Colonic mucosa (tissue), 4 donors: ENCODE measurements around the gene ADCY4. TPM values are rescaled to one million over a fixed set of nuclear protein-coding genes. Genes with fewer than 3 reads are reported as not detected.
"Not testable (repeated sequence)": the region's sequence is repeated elsewhere in the genome, so short reads cannot be mapped to it uniquely, and the experiment has no call there.

Experiments used
- DNase-seq: peaks from one replicate; pipeline ENCODE4 v3.0.0-alpha.2; 2020
- H3K27ac ChIP-seq: fragments of 200-600 bp; one replicate; pipeline ENCODE4 v1.8.0; 2021
- H3K27me3 ChIP-seq: fragments of 200-600 bp; one replicate; pipeline ENCODE4 v1.8.0; 2021
- H3K36me3 ChIP-seq: fragments of 200-600 bp; one replicate; pipeline ENCODE4 v1.8.0; 2021
- H3K4me1 ChIP-seq: fragments of 200-600 bp; one replicate; pipeline ENCODE4 v1.8.0; 2021; ENCODE audit warnings: mild to moderate bottlenecking
- H3K4me3 ChIP-seq: fragments of 200-600 bp; one replicate; pipeline ENCODE4 v1.8.0; 2021
- H3K9ac ChIP-seq, 2 donors: one replicate each; pipeline ENCODE4 v1.7.0; 2013; ENCODE audit warnings: control low read depth in 2 of 2, low read depth in 2 of 2, low read length in 2 of 2
- H3K9me3 ChIP-seq: fragments of 200-600 bp; one replicate; pipeline ENCODE4 v1.8.0; 2021
- intact Hi-C: fragments of 100-400 bp; cut with DNase I; formaldehyde crosslinking; loops from one replicate; pipeline ENCODE4 v1.14.1; 2022
- total RNA-seq, 2 donors: library from RNA; stranded (reverse); fragmentation: NEBNext Ultra II Directional in 1 of 2; extraction: Animal tissue kit (Norgen Biotek cat#: 25700) in 1 of 2; gene quantifications; one replicate each; pipeline ENCODE4 v1.2.1, GENCODE V29; 2021
- TF ChIP-seq, protein P1 (sequence below): fragments of 200-600 bp; IDR thresholded peaks from one replicate; pipeline ENCODE4 v1.8.0; 2022; ENCODE audit warnings: antibody characterized with exemption, mild to moderate bottlenecking
- donor health status: healthy.
- donor health status: DM: no; HTN: no; CAD: no.
- donor health status: DM: no; HTN: no; CAD: no.

ADCY4 gene
- total RNA-seq, 2 donors from 2014 or later: 6.7 to 10.2 TPM

GRCh38 chr14:24329736-24330135 lies 5.1 kb downstream of the ADCY4 start:
- Histone ChIP-seq H3K27me3 (peaks cover 4% of the 10 kb centered on the region), H3K4me1 (peaks cover 12% of the 10 kb centered on the region), H3K27ac (no peak overlapping the region), H3K9me3 (no peaks in the 10 kb centered on the region), H3K9ac (no peak overlapping the region), H3K4me3 (no peak overlapping the region), H3K36me3 (no peaks in the 10 kb centered on the region)
- TF ChIP-seq, protein P1, sequence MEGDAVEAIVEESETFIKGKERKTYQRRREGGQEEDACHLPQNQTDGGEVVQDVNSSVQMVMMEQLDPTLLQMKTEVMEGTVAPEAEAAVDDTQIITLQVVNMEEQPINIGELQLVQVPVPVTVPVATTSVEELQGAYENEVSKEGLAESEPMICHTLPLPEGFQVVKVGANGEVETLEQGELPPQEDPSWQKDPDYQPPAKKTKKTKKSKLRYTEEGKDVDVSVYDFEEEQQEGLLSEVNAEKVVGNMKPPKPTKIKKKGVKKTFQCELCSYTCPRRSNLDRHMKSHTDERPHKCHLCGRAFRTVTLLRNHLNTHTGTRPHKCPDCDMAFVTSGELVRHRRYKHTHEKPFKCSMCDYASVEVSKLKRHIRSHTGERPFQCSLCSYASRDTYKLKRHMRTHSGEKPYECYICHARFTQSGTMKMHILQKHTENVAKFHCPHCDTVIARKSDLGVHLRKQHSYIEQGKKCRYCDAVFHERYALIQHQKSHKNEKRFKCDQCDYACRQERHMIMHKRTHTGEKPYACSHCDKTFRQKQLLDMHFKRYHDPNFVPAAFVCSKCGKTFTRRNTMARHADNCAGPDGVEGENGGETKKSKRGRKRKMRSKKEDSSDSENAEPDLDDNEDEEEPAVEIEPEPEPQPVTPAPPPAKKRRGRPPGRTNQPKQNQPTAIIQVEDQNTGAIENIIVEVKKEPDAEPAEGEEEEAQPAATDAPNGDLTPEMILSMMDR: no peak
- intact Hi-C loops: loop anchor here (5.0 kb wide), 1 partner anchor 38 kb away; the partner anchor contains the start of gene NFATC4
- peak; percentile 43 for DNase-seq

GRCh38 chr14:24329073-24329663 lies 5.7 kb downstream of the ADCY4 start:
- H3K9ac ChIP-seq: no peak overlapping the region
- TF ChIP-seq, protein P1: no peak
- no peaks in the 10 kb centered on the region for H3K9me3 ChIP-seq
- no peak for DNase-seq
- intact Hi-C loops: no loop called here
- no peaks in the 10 kb centered on the region for H3K27me3 ChIP-seq
- H3K4me3 ChIP-seq: no peak overlapping the region
- H3K27ac ChIP-seq: no peak overlapping the region
- H3K36me3 ChIP-seq: no peaks in the 10 kb centered on the region
- peaks cover 6% of the 10 kb centered on the region for H3K4me1 ChIP-seq

DNA sequence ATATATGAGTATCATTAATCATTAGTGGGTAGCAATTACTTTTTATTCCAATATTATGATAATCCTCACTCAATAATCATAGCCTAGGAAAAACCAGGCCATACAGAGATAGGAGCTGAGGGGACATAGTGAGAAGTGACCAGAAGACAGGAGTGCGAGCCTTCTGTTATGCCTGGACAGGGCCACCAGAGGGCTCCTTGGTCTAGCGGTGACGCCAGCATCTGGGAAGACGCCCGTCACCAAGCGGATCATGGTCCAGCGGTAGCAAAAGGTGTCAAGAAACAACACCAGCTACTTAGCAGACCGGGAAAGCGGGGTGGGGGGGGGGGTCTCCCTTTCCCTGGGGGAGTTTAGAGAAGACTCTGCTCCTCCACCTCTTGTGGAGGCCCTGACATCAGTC lies 7.0 kb downstream of the ADCY4 start:
- H3K9me3 ChIP-seq, intact Hi-C loops, H3K27me3 ChIP-seq, H3K36me3 ChIP-seq, H3K4me1 ChIP-seq, H3K4me3 ChIP-seq, H3K27ac ChIP-seq, H3K9ac ChIP-seq: not testable (repeated sequence)
- DNase-seq: peak; percentile 62
- TF ChIP-seq, protein P1: peak; percentile 57

GRCh38 chr14:24327303-24327702 lies 7.6 kb downstream of the ADCY4 start:
- H3K27ac ChIP-seq: no peak overlapping the region
- no peaks in the 10 kb centered on the region for H3K9me3 ChIP-seq
- no peaks in the 10 kb centered on the region for H3K36me3 ChIP-seq
- intact Hi-C loops: no loop called here
- no peak for DNase-seq
- no peak overlapping the region for H3K9ac ChIP-seq
- TF ChIP-seq, protein P1: no peak
- no peaks in the 10 kb centered on the region for H3K27me3 ChIP-seq
- no peak overlapping the region for H3K4me3 ChIP-seq
- peaks cover under 1% of the 10 kb centered on the region for H3K4me1 ChIP-seq

DNA sequence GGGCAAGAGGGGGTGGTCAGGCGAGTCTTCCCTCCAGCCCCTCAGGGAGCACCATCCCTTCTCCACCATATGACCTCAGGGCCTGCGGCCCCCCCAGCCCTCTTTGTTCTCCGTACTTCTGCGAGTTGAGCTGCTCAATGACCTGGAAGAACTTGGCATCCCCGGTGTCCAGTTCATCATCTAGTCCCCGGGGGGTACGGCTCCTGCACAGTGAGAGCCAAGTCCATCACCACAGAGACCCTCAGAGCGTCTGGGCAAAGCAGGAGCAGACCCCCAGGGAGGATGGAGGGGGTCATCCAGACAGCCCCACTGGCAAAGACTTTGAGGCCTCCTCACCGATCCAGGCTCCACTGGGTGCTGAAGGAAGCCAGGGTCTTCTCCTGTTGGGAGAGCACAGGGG lies 8.9 kb downstream of the ADCY4 start:
- Histone ChIP-seq H3K36me3 (no peaks in the 10 kb centered on the region), H3K4me3 (no peak overlapping the region), H3K27ac (no peak overlapping the region), H3K9me3 (no peaks in the 10 kb centered on the region), H3K27me3 (no peaks in the 10 kb centered on the region), H3K4me1 (no peaks in the 10 kb centered on the region), H3K9ac (no peak overlapping the region)
- no peak for DNase-seq
- intact Hi-C loops: no loop called here
- TF ChIP-seq, protein P1: no peak
